Epithelial cell of proximal tubule (primary cell): Measurements from ENCODE around the gene THYN1. TPM values are rescaled to one million over a fixed set of nuclear protein-coding genes. Genes with fewer than 3 reads are reported as not detected.

Experiments
- DNase-seq: peaks from one replicate; pipeline ENCODE4 v3.0.0-alpha.2; 2011; ENCODE audit warnings: low read depth
- H3K4me3 ChIP-seq: 2 replicates; pipeline ENCODE4 v1.5.1; 2011; ENCODE audit warnings: low read depth, mild to moderate bottlenecking, low read length
- total RNA-seq: library from RNA; depleted of rRNA; stranded (reverse); fragments of >200 nt; gene quantifications from 2 replicates; pipeline ENCODE4 v1.2.3, GENCODE V29; 2015
- TF ChIP-seq, protein P1 (sequence below): conservative IDR thresholded peaks from 2 replicates; pipeline ENCODE4 v1.5.1; 2012; ENCODE audit warnings: low read depth, mild to moderate bottlenecking, low read length

Gene THYN1
- total RNA-seq, 1 donor from 2014 or later = 51.6 TPM

DNA sequence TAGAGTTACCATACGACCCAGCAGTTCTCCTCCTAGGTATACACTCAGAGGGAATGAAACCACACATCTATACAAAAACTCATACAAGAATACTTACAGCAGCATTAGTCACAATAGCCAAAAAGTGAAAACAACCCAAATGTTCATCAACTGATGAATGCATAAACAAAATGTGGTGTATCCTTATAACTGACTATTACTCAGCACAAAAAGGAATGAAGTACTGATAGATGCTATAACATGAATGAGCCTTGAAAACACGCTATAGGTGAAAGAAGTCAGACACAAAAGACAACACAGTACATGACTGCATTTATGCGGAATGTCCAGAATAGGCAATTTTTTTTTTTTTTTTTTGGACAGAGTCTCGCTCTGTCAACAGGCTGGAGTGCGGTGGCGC, 52.5 kb downstream of the THYN1 start:
- DNase-seq = no peak

DNA sequence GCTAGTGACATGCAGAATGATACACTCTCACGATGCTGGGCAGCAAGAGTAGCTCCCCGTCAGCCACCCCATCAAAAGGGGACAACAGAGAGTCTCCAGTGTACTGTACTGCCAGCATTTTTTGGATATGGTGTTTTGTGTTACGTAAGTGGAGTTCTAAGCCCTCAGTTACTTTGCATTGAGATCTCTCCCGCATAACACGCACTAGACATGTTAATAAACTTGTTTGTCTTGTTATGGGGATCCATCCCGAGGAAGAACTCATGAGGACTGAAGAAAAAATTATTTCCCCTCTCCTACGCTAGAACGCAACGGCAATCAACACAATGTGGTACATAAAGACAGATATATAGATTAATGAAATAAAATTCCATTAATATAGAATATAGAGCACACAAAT, 53.6 kb downstream of the THYN1 start:
- TF ChIP-seq, protein P1, sequence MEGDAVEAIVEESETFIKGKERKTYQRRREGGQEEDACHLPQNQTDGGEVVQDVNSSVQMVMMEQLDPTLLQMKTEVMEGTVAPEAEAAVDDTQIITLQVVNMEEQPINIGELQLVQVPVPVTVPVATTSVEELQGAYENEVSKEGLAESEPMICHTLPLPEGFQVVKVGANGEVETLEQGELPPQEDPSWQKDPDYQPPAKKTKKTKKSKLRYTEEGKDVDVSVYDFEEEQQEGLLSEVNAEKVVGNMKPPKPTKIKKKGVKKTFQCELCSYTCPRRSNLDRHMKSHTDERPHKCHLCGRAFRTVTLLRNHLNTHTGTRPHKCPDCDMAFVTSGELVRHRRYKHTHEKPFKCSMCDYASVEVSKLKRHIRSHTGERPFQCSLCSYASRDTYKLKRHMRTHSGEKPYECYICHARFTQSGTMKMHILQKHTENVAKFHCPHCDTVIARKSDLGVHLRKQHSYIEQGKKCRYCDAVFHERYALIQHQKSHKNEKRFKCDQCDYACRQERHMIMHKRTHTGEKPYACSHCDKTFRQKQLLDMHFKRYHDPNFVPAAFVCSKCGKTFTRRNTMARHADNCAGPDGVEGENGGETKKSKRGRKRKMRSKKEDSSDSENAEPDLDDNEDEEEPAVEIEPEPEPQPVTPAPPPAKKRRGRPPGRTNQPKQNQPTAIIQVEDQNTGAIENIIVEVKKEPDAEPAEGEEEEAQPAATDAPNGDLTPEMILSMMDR = no peak
- no peak for DNase-seq
- no peak overlapping the region for H3K4me3 ChIP-seq

More for the DNA sequence above, 52.5 kb downstream of the THYN1 start:
- TF ChIP-seq, protein P1 = no peak
- no peak overlapping the region for H3K4me3 ChIP-seq

Other genes starting within 250 kb of the THYN1 start
- 22.0 and 24.2 TPM in 2 replicates for gene JAM3, start 184.3 kb downstream of the THYN1 start, total RNA-seq
- 16.2 and 27.9 TPM in 2 replicates for gene NCAPD3, start 29.4 kb downstream of the THYN1 start, total RNA-seq
- 17.8 and 23.1 TPM in 2 replicates for gene VPS26B, start 28.7 kb downstream of the THYN1 start, total RNA-seq
- gene ACAD8, start 216 bp upstream of the THYN1 start, total RNA-seq = 15.6 and 18.1 TPM in 2 replicates
- gene GLB1L3, start 23.0 kb upstream of the THYN1 start, total RNA-seq = 0.17 TPM in 1 of 2 replicates, not detected in the other
- 6.8 and 14.7 TPM in 2 replicates for gene GLB1L2, start 78.6 kb upstream of the THYN1 start, total RNA-seq
- gene B3GAT1, start 158.9 kb upstream of the THYN1 start, total RNA-seq = 0.07 TPM in 1 of 2 replicates, not detected in the other